Measurements from ENCODE around the gene LY6G6D.

Gene LY6G6D

GRCh38 chr6:31764198-31764597 is 49.0 kb downstream of the LY6G6D start:
- DNase-seq (ENCODE audit: low read depth), result no peak
- TF ChIP-seq CTCF (IDR thresholded peaks at IDR 0.05; ENCODE audit: low read depth, low read length, missing control alignments), result no peak
- no peak overlapping the region for H3K4me3 ChIP-seq (ENCODE audit: low read depth, low read length)

GRCh38 chr6:31765559-31765909 is 50.4 kb downstream of the LY6G6D start:
- no peak for DNase-seq (ENCODE audit: low read depth)
- no peak overlapping the region for H3K4me3 ChIP-seq (ENCODE audit: low read depth, low read length)
- TF ChIP-seq CTCF (IDR thresholded peaks at IDR 0.05; ENCODE audit: low read depth, low read length, missing control alignments), result no peak

GRCh38 chr6:31765910-31766794 is 51.0 kb downstream of the LY6G6D start:
- no peak for TF ChIP-seq CTCF (IDR thresholded peaks at IDR 0.05; ENCODE audit: low read depth, low read length, missing control alignments)
- H3K4me3 ChIP-seq (ENCODE audit: low read depth, low read length), result no peak overlapping the region
- DNase-seq (ENCODE audit: low read depth), result no peak

DNA sequence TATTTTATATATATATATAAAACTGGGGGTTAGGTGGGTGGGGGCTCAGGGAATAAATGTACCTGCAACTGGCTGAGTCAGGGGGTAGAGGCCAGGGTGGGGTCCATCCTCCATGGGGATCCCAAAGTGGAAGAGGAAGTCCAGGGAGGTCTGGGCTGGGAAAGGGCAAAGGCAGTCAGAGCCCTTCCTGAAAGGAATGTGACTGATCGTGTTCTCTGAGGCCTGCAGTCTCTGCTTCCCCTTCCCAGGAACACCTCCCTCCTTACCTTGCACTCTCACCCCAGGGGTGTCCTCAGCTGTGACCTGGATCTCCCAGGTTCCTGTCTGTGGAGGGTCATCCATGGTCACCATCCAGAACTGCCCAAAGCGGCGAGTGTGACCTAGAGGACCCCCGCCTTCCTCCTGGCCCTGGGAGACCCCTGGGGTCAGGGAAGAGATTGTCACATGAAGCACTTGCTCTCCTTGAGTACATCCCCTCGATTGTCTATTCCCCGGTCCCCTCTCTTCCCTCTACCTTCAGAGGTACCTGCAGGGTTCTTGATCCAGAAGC is 52.0 kb downstream of the LY6G6D start:
- DNase-seq (ENCODE audit: low read depth), result no peak
- H3K4me3 ChIP-seq (ENCODE audit: low read depth, low read length), result no peak overlapping the region
- no peak for TF ChIP-seq CTCF (IDR thresholded peaks at IDR 0.05; ENCODE audit: low read depth, low read length, missing control alignments)

Data from GM12864 (cell line).